Occipital lobe (tissue), 2 donors: Measurements from ENCODE around the gene TMEM125. TPM values are rescaled to one million over a fixed set of nuclear protein-coding genes. Genes with fewer than 3 reads are reported as not detected.

Source experiments
- DNase-seq: peaks from one replicate; lab custom pipeline; 2025; lab: John Stamatoyannopoulos, UW
- total RNA-seq: library from RNA; depleted of rRNA; stranded (reverse); fragments of >200 nt; gene quantifications from one replicate; pipeline ENCODE4 v1.2.3, GENCODE V29; 2014

The TMEM125 gene
- 0.78 TPM for total RNA-seq

GRCh38 chr1:43269627-43270375 is at the start of gene TMEM125:
TMEM125 (plus strand) TSS chr1:43269983; CDS start chr1:43272723, 2,740 bp downstream.
- no peak for DNase-seq

GRCh38 chr1:43220905-43221778 is 48.6 kb upstream of the TMEM125 start:
- DNase-seq: no peak

- no peak for DNase-seq
Measured at GRCh38 chr1:43221797-43222196, 48.0 kb upstream of the TMEM125 start.

DNA sequence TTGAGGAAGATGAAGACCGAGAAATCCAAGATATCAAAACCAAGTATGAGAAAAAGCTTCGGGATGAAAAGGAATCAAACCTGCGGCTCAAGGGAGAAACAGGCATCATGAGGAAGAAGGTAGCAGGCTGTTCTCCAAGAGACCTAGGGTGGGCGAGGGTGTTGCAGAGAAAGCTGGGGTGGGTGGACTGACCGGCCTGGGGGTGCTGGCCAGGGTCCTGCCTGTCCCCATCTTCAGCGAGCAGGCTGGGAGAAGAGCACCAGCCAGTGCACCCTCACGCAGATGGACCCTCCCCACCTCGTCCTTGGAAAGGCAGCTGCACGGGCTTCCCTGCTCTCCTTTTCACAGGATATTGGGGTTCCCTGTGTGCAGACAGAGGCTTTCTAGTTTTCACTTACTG is 46.9 kb upstream of the TMEM125 start:
- no peak for DNase-seq

DNA sequence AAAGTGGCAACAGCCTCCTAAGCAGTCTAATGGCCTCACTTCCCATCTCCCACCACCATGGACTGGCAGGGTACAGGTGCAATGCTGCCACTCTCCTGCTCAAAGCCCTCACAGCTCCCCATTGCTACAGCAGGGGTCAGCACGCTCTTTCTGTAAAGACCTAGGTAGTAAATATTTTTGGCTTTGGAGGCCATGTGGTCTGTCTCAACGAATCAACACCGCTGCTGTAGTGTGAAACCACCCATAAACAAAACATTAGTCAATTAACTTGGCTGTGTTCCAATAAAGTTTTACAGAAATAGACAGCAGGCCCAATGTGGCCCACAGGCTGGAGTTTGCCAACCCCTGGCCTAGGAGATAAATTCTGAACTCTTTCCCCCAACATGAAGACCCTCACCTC is 44.6 kb upstream of the TMEM125 start:
- no peak for DNase-seq

DNA sequence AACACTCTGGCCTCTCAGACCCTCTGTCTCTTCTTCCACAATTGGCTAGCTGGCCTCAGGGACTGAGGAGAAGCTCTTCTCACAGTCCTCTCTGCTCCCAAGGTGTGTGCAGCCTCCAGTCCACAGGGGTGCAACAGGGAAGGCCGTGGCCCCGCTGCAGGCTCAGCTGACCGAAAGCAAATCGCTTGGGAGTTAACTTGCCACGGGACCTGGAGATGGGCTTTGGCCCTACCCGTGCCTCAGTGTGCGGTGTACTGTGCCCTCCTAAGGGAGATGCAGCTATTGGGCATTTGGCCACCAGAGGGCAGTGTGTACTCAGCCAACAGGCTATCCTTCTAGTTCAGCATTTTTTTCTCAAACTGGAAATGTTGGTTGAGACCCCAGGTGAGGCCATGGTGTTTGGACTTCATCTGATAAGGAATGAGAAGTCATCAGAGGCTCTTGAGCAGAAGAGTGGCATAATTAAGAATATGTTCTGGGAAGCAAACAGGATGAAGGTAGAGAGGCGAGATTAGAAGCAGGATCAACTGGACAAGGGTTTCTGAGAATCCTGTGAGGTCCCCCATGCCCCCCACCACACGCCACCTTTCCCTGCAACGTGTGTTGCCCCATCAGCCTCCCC is 42.5 kb upstream of the TMEM125 start:
- DNase-seq: peak; percentile 34

DNA sequence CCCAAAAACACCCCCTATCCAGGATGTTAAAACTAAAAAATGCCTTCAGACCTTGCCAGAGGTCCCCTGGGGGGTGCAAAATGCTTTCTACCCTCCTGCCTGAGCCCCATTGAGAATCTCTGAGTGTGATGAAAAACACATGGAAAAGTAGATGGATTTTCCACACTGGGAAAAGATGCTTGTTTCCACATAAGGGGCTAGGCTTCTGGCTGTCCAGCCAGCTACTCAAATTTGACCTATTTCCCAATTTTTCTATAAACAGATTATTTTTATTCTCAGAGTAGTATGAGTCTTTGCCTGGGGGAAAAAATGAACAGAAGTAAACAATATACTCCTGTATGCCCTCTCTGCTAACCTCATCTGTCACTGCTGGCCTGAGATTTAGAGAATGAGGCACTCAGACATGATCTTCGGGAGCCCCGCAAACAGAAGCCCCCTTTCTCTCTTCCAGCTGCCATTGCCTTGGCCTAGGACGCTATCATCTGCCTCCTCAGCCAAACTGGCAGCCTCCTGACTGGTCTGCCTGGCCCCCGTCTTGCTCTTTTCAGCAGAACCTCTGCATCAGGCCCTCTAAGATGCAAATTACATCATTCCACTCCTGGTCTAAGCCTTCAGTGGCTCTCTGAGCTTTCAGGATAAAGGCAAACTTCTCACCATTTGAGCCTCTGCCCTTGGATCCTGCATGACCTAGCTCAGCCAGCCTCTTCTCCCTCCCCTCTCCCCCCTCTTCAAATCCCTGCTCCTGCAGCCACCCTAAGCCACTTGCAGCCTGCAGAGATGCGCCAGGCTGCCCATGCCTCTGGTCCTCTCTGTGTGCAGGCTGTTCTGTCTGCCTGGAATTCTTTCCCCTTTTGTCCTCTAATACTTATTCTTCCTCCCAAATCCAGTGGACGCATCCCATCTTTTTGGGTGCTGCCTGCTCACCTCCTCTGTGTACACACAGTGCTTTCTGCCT is 39.7 kb upstream of the TMEM125 start:
- no peak for DNase-seq

- no peak for DNase-seq
Measured at GRCh38 chr1:43232074-43232473, 37.7 kb upstream of the TMEM125 start.

GRCh38 chr1:43232482-43232881 is 37.3 kb upstream of the TMEM125 start:
- DNase-seq: peak; percentile 61

DNA sequence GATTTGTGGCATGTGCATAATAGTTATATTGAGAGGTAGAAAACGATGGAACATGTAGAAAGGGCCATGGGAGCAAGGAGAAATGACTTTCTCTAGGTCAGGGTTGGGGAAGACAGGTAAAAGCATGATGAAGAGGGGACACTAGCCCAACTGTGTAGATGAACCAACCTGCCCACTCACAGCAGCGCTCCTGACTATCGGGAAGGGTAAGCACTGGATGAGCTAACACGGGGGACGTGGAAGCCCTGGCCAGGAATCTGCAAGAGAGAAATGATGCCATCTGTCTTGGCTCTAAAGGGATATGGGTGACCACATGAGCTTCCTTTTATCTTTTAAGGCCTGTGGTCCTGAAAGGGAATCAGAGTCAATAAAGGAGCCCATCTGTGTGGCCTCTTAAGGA is 36.2 kb upstream of the TMEM125 start:
- no peak for DNase-seq

DNA sequence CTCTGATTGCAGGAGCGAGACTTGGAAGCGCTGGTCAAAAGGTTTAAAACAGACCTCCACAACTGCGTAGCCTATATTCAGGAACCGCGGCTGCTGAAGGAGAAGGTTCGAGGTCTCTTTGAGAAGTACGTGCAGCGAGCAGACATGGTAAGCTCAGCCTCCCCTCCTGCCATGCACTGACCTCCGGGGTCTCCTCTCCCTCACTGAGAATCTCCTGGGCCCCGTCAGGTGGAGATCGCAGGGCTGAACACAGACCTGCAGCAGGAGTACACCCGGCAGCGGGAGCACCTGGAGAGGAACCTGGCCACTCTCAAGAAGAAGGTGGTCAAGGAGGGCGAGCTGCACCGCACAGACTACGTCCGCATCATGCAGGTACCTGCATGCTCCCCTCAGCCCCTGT is 35.5 kb upstream of the TMEM125 start:
- DNase-seq: no peak

GRCh38 chr1:43235040-43235439 is 34.7 kb upstream of the TMEM125 start:
- no peak for DNase-seq

GRCh38 chr1:43235451-43236121 is 34.2 kb upstream of the TMEM125 start:
- no peak for DNase-seq

GRCh38 chr1:43237121-43237520 is 32.7 kb upstream of the TMEM125 start:
- no peak for DNase-seq

GRCh38 chr1:43238085-43238484 is 31.7 kb upstream of the TMEM125 start:
- peak; percentile 28 for DNase-seq

DNA sequence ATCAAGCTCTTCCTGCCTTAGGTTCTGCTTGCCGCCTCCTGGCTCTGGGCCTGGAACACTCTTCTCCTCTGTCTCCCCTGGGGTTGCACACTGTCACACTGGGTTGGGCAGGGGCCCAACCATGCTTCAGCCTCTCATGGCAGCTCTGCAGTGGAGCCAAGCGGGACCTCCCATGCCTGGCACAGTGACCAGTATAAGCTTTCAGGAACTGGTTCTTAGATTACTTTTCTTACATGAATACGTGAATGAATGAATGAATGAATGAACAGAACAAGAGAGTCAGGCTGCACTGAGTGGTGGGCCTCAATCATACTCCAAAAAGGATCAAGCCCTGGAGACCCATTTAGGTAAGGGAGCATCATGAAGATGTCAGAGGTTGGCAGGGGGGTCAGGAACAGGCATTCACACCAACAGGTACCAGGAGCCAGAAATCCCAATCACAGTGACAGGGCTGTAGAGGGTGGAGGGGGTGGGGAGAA is 30.8 kb upstream of the TMEM125 start:
- DNase-seq: no peak

DNA sequence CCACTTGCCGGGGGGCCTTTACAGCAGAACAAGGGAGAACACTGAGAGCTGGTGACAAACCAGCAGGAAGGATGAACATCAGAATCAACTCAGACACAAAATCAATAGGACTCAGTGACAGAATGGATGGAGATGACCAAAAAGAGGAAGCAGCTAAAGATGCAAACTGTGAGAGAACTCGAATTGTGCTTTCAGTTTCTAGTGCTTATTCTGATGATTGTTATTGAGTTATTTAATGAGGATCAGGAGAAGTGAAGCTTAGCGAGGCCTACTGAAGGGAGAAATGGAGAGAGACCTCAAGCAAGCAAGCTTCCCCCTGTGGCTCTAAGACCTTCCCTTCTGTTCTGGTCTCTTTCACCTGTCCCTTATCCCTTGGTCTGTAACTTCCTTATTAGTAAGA is 30.3 kb upstream of the TMEM125 start:
- no peak for DNase-seq

DNA sequence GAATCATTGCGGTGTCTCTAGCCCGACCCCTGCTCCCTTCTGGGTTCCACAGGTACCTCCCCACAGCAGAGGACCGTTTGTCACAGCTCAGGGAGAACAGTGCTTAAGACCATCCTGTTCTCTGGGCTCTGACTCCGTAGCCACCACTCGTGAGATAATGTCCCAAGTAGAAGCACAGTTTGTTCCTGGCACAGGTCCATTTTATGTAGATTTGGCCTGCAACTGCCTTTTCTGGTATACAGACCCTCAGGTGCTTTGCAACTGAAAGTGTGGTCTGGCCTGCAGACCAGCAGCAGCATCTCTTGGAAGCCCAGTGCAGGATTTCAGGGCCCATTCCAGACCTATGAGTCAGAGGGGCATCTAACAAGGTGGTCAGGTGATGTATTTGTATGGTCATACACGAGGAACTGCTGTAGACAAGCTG is 28.4 kb upstream of the TMEM125 start:
- DNase-seq: no peak

DNA sequence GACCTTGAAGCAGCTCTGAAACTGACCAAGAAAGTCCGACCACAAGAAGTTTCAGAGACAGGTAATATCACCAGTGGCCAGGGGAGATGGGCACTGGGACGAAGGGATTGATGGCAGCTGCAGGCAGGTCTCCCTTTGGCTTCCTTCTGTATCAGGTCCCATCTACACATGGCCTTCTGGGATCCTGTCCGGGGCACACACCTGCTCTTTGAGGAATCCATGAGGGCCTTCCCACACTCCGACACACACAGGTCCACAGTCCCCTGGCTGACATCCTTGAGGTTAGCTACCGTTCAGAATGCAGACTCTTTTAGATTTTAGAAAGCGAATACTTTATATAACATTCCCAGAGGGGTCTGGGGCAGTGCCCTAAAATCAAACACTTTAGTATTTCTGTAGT is 26.5 kb upstream of the TMEM125 start:
- no peak for DNase-seq

DNA sequence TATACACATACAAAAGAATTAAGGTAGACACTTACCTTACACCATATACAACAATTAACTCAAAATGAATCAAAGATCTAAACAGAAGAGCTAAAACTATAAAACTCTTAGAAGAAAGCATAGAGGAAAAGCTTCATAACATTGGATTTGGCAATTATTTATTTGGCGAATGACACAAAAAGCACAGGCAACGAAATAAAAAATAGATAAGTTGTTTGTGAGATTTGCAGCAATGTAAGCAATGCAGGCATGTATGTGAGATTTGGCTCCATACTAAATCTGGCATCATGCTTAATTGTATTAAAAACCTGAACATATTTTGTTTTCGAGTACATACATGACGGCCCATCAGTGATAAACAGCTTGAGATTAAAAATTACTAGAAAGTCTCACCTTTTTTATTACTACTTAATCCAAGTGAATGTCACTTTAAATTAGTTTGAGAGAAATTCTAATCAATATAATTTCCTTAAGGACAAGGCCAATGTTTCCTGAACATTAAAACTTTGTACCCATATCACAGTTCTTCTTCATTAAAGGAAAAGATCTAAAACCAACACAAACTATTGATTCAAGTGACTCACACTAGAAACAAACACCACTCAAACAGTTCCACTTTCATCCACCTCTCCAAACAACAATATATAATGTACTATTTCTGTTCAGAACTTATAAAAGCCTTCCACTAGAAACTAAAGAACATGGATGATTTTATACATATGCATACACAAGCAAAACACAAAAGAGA is 23.1 kb upstream of the TMEM125 start:
- no peak for DNase-seq
